Ectodermal cell (in vitro differentiated cells): ENCODE data around the gene ZNF619. TPM values are rescaled to one million over a fixed set of nuclear protein-coding genes. Genes with fewer than 3 reads are reported as not detected.

Source experiments
- H3K27ac ChIP-seq: 2 replicates; pipeline ENCODE4 v1.7.0; 2013; ENCODE audit warnings: mild to moderate bottlenecking, low read depth, low read length; ENCODE audit not compliant: insufficient read depth, poor library complexity, severe bottlenecking
- H3K27me3 ChIP-seq: 2 replicates; pipeline ENCODE4 v1.7.0; 2013; ENCODE audit warnings: mild to moderate bottlenecking, low read length; ENCODE audit not compliant: insufficient read depth, control insufficient read depth, poor library complexity, severe bottlenecking
- H3K36me3 ChIP-seq: one replicate; pipeline ENCODE4 v1.7.0; 2013; ENCODE audit warnings: low read length; ENCODE audit not compliant: control insufficient read depth, insufficient read depth
- H3K4me1 ChIP-seq: one replicate; pipeline ENCODE4 v1.7.0; 2013; ENCODE audit warnings: low read length; ENCODE audit not compliant: control insufficient read depth, insufficient read depth
- H3K4me3 ChIP-seq: 2 replicates; pipeline ENCODE4 v1.7.0; 2013; ENCODE audit warnings: low read depth, low read length, control low read depth; ENCODE audit not compliant: insufficient read depth
- H3K9me3 ChIP-seq: 2 replicates; pipeline ENCODE4 v1.7.0; 2013; ENCODE audit warnings: mild to moderate bottlenecking, low read length, moderate library complexity; ENCODE audit not compliant: control insufficient read depth
- WGBS, 2 experiments: methylation state at CpG; one replicate each; pipeline ENCODE4 v1.1.7; 2013; ENCODE audit warnings: missing lambda C conversion rate in 2 of 2; 5-methylcytosine and 5-hydroxymethylcytosine counted together
- polyA plus RNA-seq, 4 experiments: library from polyadenylated mRNA; stranded (reverse); fragments of 50-300 nt; gene quantifications; one replicate each; pipeline ENCODE4 v1.2.3, GENCODE V29; 2013

The ZNF619 gene
- 2.7 TPM for polyA plus RNA-seq (2013, experiment 1 of 4)
- polyA plus RNA-seq (2013, experiment 2 of 4): 4.1 TPM
- polyA plus RNA-seq (2013, experiment 3 of 4): 2.2 TPM
- polyA plus RNA-seq (2013, experiment 4 of 4): 2.8 TPM

DNA sequence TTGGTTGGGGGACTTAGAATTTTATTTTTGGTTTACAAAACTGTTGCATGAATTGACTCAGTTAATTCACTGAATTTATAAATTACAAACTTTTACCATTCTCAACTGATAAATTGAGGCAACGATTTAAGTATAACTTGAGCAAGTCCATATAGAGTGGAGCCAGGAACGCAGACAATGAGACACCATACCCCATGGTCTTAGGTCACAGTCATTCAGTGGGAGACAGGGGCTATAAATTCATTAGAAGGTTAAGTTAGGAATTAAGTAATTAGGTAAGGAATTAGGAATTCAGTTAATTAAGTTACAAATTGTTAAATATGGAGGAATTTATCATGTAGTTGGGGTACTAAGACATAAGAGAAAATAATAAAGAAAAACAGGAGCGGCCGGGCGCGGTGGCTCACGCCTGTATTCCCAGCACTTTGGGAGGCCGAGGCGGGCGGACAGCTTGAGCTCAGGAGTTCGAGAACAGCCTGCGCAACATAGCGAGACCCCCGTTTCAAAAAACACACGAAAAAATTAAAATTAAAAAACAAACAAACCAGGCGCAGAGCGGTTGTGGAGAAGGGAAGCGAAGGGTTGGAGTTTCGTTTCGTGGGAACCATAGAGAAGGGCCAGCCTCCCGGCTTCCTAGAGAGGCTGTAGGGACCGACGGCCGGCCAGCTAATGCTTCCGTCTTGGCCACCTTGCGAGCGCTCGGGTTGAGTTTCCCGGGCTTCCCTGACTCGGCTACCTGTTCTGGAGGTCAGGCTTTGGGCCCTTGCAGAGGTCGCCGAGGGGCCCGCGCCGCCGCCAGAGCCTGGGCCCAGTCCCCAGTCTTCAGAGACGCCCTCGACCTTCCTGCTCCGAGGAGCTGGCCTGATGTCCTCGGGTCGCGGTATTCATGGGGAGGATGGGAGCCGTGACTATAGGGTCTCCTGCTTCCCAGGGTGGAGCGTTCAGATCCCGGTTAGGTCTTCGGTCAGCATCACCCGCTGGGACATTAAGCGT, at the start of gene ZNF619:
ZNF619 (plus strand) TSS at position 645 of the 993 bp plus-strand sequence. CDS start 858 bp downstream, outside the sequence.
- WGBS, 2 experiments: 69 to 71% methylated on average over 48 of the region's 48 CpGs
- no peaks in the 10 kb centered on the region for H3K4me1 ChIP-seq
- H3K27ac ChIP-seq: no peak within 1 kb of the TSS
- H3K4me3 ChIP-seq: peak within 1 kb of the TSS; percentile 44
- no peaks in the 10 kb centered on the region for H3K9me3 ChIP-seq
- H3K36me3 ChIP-seq: no peaks in the 10 kb centered on the region
- H3K27me3 ChIP-seq: no peaks in the 10 kb centered on the region

DNA sequence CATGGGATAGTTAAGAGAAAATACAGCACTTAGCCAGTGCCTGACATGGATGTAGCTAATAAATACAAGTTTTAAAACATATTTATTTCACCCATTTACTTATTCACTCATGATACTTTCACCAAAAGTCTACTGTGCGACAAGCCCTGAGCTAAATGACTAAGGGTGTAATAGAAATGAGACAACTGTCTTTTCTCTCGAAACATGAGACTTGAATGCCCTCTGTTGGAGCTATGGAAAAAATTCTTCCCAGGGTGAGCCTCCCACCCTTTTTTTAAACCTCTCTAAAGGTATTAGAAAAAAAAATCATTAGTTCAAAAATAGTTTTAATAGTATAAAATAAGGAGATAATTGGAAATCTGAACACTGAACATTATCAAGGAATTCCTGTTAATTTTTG, 44.1 kb upstream of the ZNF619 start:
- no peaks in the 10 kb centered on the region for H3K36me3 ChIP-seq
- no peaks in the 10 kb centered on the region for H3K4me1 ChIP-seq
- no peaks in the 10 kb centered on the region for H3K27me3 ChIP-seq
- H3K27ac ChIP-seq: no peak overlapping the region
- WGBS, 2 experiments: 93 to 100% methylated on average over 2 of the region's 2 CpGs
- no peaks in the 10 kb centered on the region for H3K9me3 ChIP-seq
- no peak overlapping the region for H3K4me3 ChIP-seq

DNA sequence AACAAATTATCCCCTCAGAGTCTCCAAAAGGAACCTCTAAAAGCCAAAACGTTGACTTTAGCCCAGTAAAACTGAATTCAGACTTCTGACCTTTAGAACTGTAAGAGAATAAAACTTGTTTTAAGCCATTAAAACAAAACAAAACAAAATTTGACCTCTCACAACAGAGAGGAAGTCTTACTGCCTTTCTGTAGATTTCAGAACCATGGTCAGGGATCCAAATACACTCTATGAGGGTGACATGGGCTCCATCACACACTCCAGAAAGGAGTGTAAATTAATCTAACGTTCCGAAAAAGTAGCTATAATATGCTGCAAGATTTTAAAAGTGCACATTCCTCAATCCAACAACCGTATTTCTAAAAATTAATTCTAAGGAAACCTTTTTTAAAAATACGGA, 39.0 kb upstream of the ZNF619 start:
- Histone ChIP-seq H3K27ac (no peak overlapping the region), H3K27me3 (no peaks in the 10 kb centered on the region), H3K4me1 (no peaks in the 10 kb centered on the region), H3K4me3 (no peak overlapping the region), H3K9me3 (no peaks in the 10 kb centered on the region), H3K36me3 (no peaks in the 10 kb centered on the region)
- 67 to 69% methylated on average over 4 to 5 of the region's 5 CpGs for WGBS, 2 experiments

DNA sequence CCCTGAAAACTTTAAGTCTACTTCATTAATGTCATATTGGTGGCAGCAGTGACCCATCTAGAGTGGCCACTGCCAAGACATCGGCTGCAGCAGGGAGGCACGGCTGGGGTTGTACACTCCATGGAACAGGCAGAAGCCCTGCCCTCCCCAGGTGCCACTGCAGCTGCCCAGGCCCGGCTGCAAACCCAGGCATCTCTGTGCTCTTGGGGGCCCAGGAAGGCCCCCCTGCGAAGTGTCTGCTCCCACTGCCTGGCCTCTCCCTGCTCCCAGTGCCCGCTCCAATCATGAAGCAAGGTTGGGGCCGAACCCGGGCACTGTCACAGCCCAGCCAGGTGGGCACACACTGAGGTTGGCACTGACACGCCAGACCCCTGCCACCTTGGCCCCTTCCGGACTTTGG, 31.9 kb upstream of the ZNF619 start:
- H3K27ac ChIP-seq: no peak overlapping the region
- no peaks in the 10 kb centered on the region for H3K27me3 ChIP-seq
- WGBS, 2 experiments: 93 to 97% methylated on average over 9 of the region's 9 CpGs
- no peaks in the 10 kb centered on the region for H3K9me3 ChIP-seq
- no peak overlapping the region for H3K4me3 ChIP-seq
- no peaks in the 10 kb centered on the region for H3K36me3 ChIP-seq
- H3K4me1 ChIP-seq: no peaks in the 10 kb centered on the region

DNA sequence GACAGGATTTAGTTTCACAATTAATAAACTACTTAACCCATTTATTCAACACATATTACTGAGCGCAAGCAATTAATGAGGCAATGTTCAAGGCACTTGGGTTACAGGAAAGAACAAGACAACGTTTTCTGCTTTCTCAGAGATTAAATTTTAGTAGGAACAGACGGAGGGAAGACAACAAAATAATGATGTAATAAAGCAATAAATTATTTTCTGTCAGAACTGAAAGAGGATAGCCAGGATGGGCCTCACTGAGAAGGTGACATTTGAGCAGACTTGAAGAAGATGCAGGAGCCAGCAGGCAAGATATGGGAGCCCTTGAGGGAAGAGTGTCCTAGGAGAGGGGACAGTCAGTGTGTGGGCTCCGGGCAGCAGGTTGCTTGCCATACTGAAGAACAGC, 31.0 kb upstream of the ZNF619 start:
- 82 to 90% methylated on average over 4 of the region's 4 CpGs for WGBS, 2 experiments

DNA sequence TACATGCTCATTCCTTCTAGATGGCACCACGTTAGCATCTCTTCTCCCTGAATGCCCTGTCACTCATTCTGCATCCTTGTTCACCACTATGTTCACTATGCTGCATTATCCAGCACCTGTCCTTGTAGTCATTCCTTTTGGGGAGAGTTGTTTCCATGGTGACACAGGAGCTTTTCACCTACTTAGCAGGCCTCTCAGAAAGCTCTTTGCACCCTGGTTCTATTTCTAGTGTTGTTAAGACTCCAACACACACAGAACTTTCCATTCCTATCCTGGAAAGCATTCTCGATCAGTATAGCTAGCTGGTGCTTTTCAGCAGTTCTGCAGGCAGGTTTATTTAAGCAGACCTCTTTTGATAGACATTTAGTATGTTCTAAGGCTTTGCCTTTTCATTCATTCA, 26.5 kb upstream of the ZNF619 start:
- peaks cover 12% of the 10 kb centered on the region for H3K4me1 ChIP-seq
- H3K27me3 ChIP-seq: no peaks in the 10 kb centered on the region
- no peaks in the 10 kb centered on the region for H3K36me3 ChIP-seq
- H3K9me3 ChIP-seq: no peaks in the 10 kb centered on the region
- H3K4me3 ChIP-seq: no peak overlapping the region
- H3K27ac ChIP-seq: no peak overlapping the region
- WGBS, 2 experiments: 88 to 91% methylated on average over 2 of the region's 2 CpGs

More for the DNA sequence above, 31.0 kb upstream of the ZNF619 start:
- no peaks in the 10 kb centered on the region for H3K36me3 ChIP-seq
- no peaks in the 10 kb centered on the region for H3K9me3 ChIP-seq
- H3K4me3 ChIP-seq: no peak overlapping the region
- H3K27ac ChIP-seq: no peak overlapping the region
- no peaks in the 10 kb centered on the region for H3K27me3 ChIP-seq
- H3K4me1 ChIP-seq: no peaks in the 10 kb centered on the region

DNA sequence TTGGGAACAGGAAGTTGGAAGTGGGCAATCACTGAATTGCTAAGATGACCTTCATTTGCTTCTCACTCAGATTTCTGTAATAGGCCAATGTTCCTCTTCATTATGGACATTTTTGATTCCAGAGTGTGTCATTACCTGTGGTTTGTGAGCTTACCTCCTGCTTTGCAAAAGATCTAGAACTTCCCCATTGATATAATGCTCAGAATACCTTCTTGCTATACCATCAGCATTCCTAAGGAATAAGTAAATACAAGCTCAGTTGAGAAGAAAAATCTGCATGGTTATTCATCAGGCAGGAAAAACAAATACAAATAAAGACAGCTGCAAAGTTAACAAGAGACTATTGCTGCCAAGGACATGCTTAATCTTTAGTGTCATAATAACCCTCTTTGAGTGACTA, 25.4 kb upstream of the ZNF619 start:
- H3K27ac ChIP-seq: no peak overlapping the region
- no peak overlapping the region for H3K4me3 ChIP-seq
- no peaks in the 10 kb centered on the region for H3K36me3 ChIP-seq
- H3K4me1 ChIP-seq: peaks cover 12% of the 10 kb centered on the region
- H3K9me3 ChIP-seq: no peaks in the 10 kb centered on the region
- no peaks in the 10 kb centered on the region for H3K27me3 ChIP-seq

DNA sequence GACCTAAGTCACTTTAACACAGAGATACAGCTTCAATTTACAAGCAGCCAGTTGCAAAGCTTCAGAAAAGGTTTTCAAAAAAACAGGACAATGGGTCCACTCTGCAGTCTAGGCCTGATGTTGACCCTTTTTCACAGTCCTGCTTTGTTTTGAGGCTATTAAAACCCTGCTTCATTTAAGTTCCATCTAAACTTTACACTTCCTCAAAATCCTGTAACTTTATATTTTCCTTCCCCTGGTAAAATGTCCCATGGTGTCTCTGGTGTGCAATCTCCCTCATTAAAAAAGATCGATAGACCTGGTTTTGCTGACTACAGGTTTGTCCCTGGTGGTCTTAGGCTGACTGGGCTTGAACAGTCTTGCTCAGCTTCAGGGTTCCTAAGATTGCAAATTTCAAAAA, 24.9 kb upstream of the ZNF619 start:
- WGBS, 2 experiments: 97 to 100% methylated on average over 1 of the region's 1 CpG
- H3K4me3 ChIP-seq: peak overlapping the region; percentile 82
- no peak overlapping the region for H3K27ac ChIP-seq

DNA sequence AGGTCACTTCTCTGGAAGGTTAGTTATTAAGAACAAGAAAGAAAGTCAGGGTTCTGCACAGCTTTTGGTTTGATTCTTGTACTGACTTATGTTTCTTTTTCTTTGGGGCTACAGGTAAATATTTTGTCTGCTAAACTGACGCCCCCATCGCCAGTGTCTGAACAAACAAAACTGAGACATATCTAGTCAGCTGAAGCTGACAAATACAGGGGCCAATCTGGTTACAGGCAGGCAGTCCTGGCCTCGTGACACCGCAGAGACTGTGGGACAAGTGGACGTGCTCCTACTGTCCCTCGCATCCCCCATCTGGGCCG, 24.4 kb upstream of the ZNF619 start:
- Histone ChIP-seq H3K27ac (peak overlapping the region; percentile 90), H3K9me3 (no peaks in the 10 kb centered on the region), H3K4me1 (peaks cover 12% of the 10 kb centered on the region), H3K4me3 (peak overlapping the region; percentile 82), H3K36me3 (no peaks in the 10 kb centered on the region), H3K27me3 (no peaks in the 10 kb centered on the region)
- 11 to 17% methylated on average over 7 of the region's 7 CpGs for WGBS, 2 experiments

More for the DNA sequence above, 24.9 kb upstream of the ZNF619 start:
- Histone ChIP-seq H3K36me3 (no peaks in the 10 kb centered on the region), H3K27me3 (no peaks in the 10 kb centered on the region), H3K9me3 (no peaks in the 10 kb centered on the region), H3K4me1 (peaks cover 12% of the 10 kb centered on the region)

DNA sequence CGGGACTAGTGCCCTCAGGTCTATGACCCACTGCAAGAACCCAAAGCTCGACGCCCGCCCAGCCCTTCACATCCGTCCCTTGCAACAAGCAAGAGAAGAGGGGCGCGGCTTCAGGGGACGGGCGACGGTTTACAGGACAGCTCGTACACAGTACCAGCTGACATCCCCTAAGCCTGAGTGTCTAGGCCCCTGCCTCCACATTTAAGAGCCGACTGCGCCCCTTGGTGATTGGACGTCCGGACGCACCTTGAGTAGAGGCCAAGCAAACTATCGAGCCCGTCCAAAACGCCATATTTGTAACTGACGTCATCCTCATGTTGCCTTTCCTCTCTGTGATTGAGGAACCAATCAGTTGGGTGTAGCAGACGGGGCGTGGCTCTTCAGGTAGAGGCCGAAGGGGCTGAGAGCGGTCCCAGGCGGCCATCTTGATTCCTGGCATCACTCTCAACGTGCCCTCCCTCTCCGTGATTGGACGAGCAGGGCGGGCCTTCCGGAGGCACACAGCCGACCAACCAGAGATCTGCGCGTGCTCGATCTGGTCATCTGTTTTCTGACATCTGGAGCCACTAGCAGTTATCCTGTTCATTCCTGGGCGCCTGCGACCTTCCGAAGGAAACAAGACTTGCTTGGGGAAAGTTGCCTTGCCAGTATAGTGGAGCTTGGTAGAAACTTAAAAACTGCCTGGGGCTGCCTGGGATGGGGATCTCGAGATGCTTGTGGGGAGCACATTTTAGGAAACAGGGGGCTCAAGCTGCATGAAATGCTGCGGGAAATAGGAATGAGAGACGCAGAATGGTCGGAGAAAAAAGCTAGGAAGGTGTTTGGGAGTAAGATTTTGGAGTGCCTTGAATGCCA, 23.8 kb upstream of the ZNF619 start:
- peak overlapping the region; percentile 90 for H3K27ac ChIP-seq
- 1% methylated on average over 41 of the region's 41 CpGs for WGBS, 2 experiments
- H3K27me3 ChIP-seq: no peaks in the 10 kb centered on the region
- H3K36me3 ChIP-seq: no peaks in the 10 kb centered on the region
- H3K4me1 ChIP-seq: peaks cover 14% of the 10 kb centered on the region
- H3K4me3 ChIP-seq: peak overlapping the region; percentile 82
- no peaks in the 10 kb centered on the region for H3K9me3 ChIP-seq
